Upper lobe of left lung (tissue), 6 donors: ENCODE data around the gene UBD. TPM values are rescaled to one million over a fixed set of nuclear protein-coding genes. Genes with fewer than 3 reads are reported as not detected.

Source experiments
- ATAC-seq, 2 donors: fragments of 200-7000 bp; cut with Tn5 transposase; one replicate each; pipeline ENCODE4 v1.9.1; 2022; ENCODE audit warnings: mild to moderate bottlenecking in 2 of 2, moderate library complexity in 2 of 2; ENCODE audit not compliant: low FRiP score in 2 of 2
- DNase-seq, 2 donors: peaks; one replicate each; pipeline ENCODE4 v3.0.0-alpha.2; 2019 to 2020
- H3K27ac ChIP-seq, 4 donors: fragments of 200-600 bp; sonication (generic); one replicate each; pipeline ENCODE4 v1.5.1; 2016 to 2019
- H3K27me3 ChIP-seq, 4 donors: fragments of 200-600 bp; sonication (generic); one replicate each; pipeline ENCODE4 v1.5.1; 2017 to 2019
- H3K36me3 ChIP-seq, 4 donors: fragments of 200-600 bp; sonication (generic); one replicate each; pipeline ENCODE4 v1.5.1; 2016 to 2019
- H3K4me1 ChIP-seq, 4 donors: fragments of 200-600 bp; sonication (generic); one replicate each; pipeline ENCODE4 v1.5.1; 2018 to 2019
- H3K4me3 ChIP-seq, 4 donors: fragments of 200-600 bp; sonication (generic); one replicate each; pipeline ENCODE4 v1.5.1; 2017 to 2019; ENCODE audit warnings: mild to moderate bottlenecking in 2 of 4, moderate library complexity in 1 of 4
- H3K9me3 ChIP-seq, 4 donors: fragments of 200-600 bp; sonication (generic); one replicate each; pipeline ENCODE4 v1.5.1; 2018 to 2019
- CTCF ChIP-seq, 6 experiments: fragments of 450-650 bp in 4 of 6; fragments of 200-600 bp in 2 of 6; sonication (generic) in 2 of 6; IDR thresholded peaks; one replicate each; pipeline ENCODE4 v1.5.1; 2016 to 2019; ENCODE audit warnings: antibody characterized with exemption in 6 of 6
- EP300 ChIP-seq, 4 donors: sonication (generic); formaldehyde crosslinking; IDR thresholded peaks; one replicate each; pipeline ENCODE4 v1.5.1; 2017; ENCODE audit warnings: antibody characterized with exemption in 4 of 4, control low read depth in 2 of 4
- POLR2A ChIP-seq, 4 donors: fragments of 450-650 bp; IDR thresholded peaks; one replicate each; pipeline ENCODE4 v1.5.1; 2016 to 2017; ENCODE audit warnings: antibody characterized with exemption in 4 of 4, mild to moderate bottlenecking in 2 of 4
- POLR2AphosphoS5 ChIP-seq, 2 donors: sonication (generic); formaldehyde crosslinking; IDR thresholded peaks; one replicate each; pipeline ENCODE4 v1.5.1; 2017; ENCODE audit warnings: antibody characterized with exemption in 2 of 2
- WGBS, 2 donors: methylation state at CpG; one replicate each; pipeline ENCODE4 v1.1.5; 2017 to 2018; 5-methylcytosine and 5-hydroxymethylcytosine counted together
- small RNA-seq, 4 donors: library from RNA; depleted of rRNA; stranded (forward); fragments of <200 nt; gene quantifications; one replicate each; pipeline ENCODE3, GENCODE V24; 2016
- total RNA-seq, 6 donors: library from RNA; depleted of rRNA in 4 of 6; stranded (reverse); fragments of >200 nt in 4 of 6; gene quantifications; one replicate each; pipeline versions ENCODE4 v1.1.0 to v1.2.1, GENCODE V29; 2016 to 2021
- donor health status: DM: no; HTN: no; CAD: no; lungs with moderate emphysema.
- donor health status: DM: no; HTN: yes; CAD: no; lungs with severe emphysema.

UBD gene
- total RNA-seq, 6 donors from 2014 or later = 0.76 to 3.6 (median 1.6) TPM; not detected in 2

- TF ChIP-seq POLR2A (IDR thresholded peaks at IDR 0.05) (no peak), EP300 (IDR thresholded peaks at IDR 0.05) (no peak), POLR2AphosphoS5 (IDR thresholded peaks at IDR 0.05) (no peak), CTCF (IDR thresholded peaks at IDR 0.05) (no peak)
- DNase-seq (no peak), ATAC-seq (no peak)
- Histone ChIP-seq H3K27me3 (no peaks in the 10 kb centered on the region), H3K36me3 (no peaks in the 10 kb centered on the region), H3K4me3 (no peak overlapping the region), H3K4me1 (no peaks in the 10 kb centered on the region), H3K9me3 (no peaks in the 10 kb centered on the region), H3K27ac (no peak overlapping the region)
- 74 to 78% methylated on average over 6 to 11 of the region's 11 CpGs for WGBS, 2 donors
These were observed 53.0 kb downstream of the UBD start for GRCh38 chr6:29506446-29507067.

DNA sequence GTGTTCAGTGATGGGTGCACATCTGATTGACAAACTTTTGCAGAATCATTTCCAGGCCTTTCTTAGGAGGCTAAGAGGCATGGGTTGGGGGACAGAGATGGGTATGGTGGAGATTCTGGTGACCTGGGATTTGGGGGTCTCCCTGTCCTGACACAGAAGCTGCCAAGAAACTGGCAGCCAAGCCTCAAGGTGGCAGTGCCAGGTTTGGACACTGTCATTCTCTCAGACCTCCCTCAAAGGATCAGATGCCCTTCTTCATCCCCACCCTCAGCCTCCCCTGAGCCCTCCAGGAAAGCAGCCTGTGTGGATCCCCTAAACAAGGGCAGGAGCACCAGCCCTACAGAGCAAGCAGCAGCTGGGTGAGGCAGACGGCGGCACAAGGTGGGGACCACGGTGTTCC is 53.7 kb downstream of the UBD start:
- H3K9me3 ChIP-seq = no peaks in the 10 kb centered on the region
- H3K27me3 ChIP-seq = no peaks in the 10 kb centered on the region
- no peak for ATAC-seq
- no peaks in the 10 kb centered on the region for H3K4me1 ChIP-seq
- no peak overlapping the region for H3K4me3 ChIP-seq
- 86 to 90% methylated on average over 3 of the region's 3 CpGs for WGBS, 2 donors
- no peak overlapping the region for H3K27ac ChIP-seq
- no peak for TF ChIP-seq POLR2A (IDR thresholded peaks at IDR 0.05)
- no peak for DNase-seq
- H3K36me3 ChIP-seq = no peaks in the 10 kb centered on the region

Small RNA genes within 50 kb of the gene (small RNA-seq; reads per million reads assigned to genes)
- gene SNORD32B = 0.29 to 0.68 (median 0.43) reads per million in 4 donors
- gene TMEM183AP1 = 0 reads per million in 4 donors

Other genes with a start within 250 kb of the UBD start
- gene OR5V1, start 190.9 kb downstream of the UBD start, total RNA-seq = not detected
- not detected for gene OR12D3, start 184.4 kb downstream of the UBD start, total RNA-seq
- not detected for gene OR12D2, start 164.1 kb downstream of the UBD start, total RNA-seq
- not detected for gene OR12D1, start 144.8 kb downstream of the UBD start, total RNA-seq
- gene OR10C1, start 120.4 kb downstream of the UBD start, total RNA-seq = not detected
- gene OR11A1, start 102.7 kb downstream of the UBD start, total RNA-seq = not detected
- gene OR2H1, start 102.6 kb downstream of the UBD start, total RNA-seq = not detected
- 1 to 10 TPM in 1 of 6 donors, under 1 TPM in 1, not detected in 4; 0.54 to 1.8 TPM for gene MAS1L, start 71.8 kb downstream of the UBD start, total RNA-seq
- not detected for gene OR2H2, start 25.4 kb upstream of the UBD start, total RNA-seq
- 100 to 1,000 TPM in 1 of 6 donors, 10 to 100 TPM in 5; 13.2 to 171 (median 34.8) TPM for gene GABBR1, start 73.5 kb upstream of the UBD start, total RNA-seq
- gene MOG, start 97.4 kb upstream of the UBD start, total RNA-seq = not detected
- gene ZFP57, start 121.4 kb upstream of the UBD start, total RNA-seq = 1 to 10 TPM in 1 of 6 donors, under 1 TPM in 1, not detected in 4; 0.30 to 2.1 TPM
- 100 to 1,000 TPM; 163 to 418 (median 191) TPM for gene HLA-F, start 163.7 kb upstream of the UBD start, total RNA-seq